Lower lobe of right lung (tissue), 2 donors: ENCODE results near the gene LRRC49. TPM values are rescaled to one million over a fixed set of nuclear protein-coding genes. Genes with fewer than 3 reads are reported as not detected.
"Not testable (repeated sequence)": the region's sequence is repeated elsewhere in the genome, so short reads cannot be mapped to it uniquely, and the experiment has no call there.

Experiments used
- ATAC-seq, 2 donors: fragments of 200-7000 bp; cut with Tn5 transposase; one replicate each; pipeline ENCODE4 v1.9.1; 2020 to 2022; ENCODE audit warnings: mild to moderate bottlenecking in 2 of 2, moderate library complexity in 2 of 2
- DNase-seq: peaks from one replicate; pipeline ENCODE4 v3.0.0-alpha.2; 2020
- H3K27ac ChIP-seq: fragments of 200-600 bp; one replicate; pipeline ENCODE4 v1.8.0; 2022
- H3K27me3 ChIP-seq: fragments of 200-600 bp; one replicate; pipeline ENCODE4 v1.8.0; 2022; ENCODE audit warnings: low read depth
- H3K36me3 ChIP-seq: fragments of 200-600 bp; one replicate; pipeline ENCODE4 v1.8.0; 2022; ENCODE audit warnings: mild to moderate bottlenecking
- H3K4me1 ChIP-seq: fragments of 200-600 bp; one replicate; pipeline ENCODE4 v1.8.0; 2022
- H3K4me3 ChIP-seq: fragments of 200-600 bp; one replicate; pipeline ENCODE4 v1.8.0; 2022; ENCODE audit warnings: mild to moderate bottlenecking
- H3K9me3 ChIP-seq: fragments of 200-600 bp; one replicate; pipeline ENCODE4 v1.8.0; 2022
- CTCF ChIP-seq: fragments of 200-600 bp; IDR thresholded peaks from one replicate; pipeline ENCODE4 v1.8.0; 2022; ENCODE audit warnings: antibody characterized with exemption, mild to moderate bottlenecking
- intact Hi-C: fragments of 100-400 bp; cut with DNase I; formaldehyde crosslinking; loops from one replicate; pipeline ENCODE4 v1.11.0; 2022
- total RNA-seq: library from RNA; stranded (reverse); fragmentation: NEBNext Ultra II Directional; extraction: Animal tissue kit (Norgen Biotek cat#: 25700); gene quantifications from one replicate; pipeline ENCODE4 v1.2.1, GENCODE V29; 2021
- donor health status: DM: no; HTN: yes; CAD: no; lungs with severe emphysema.

Gene LRRC49
- total RNA-seq, 1 donor from 2014 or later: 7.3 TPM

GRCh38 chr15:70856884-70857561, 35.6 kb upstream of the LRRC49 start:
- no peaks in the 10 kb centered on the region for H3K9me3 ChIP-seq
- no peak for TF ChIP-seq CTCF
- H3K27me3 ChIP-seq: peaks cover 29% of the 10 kb centered on the region
- H3K4me3 ChIP-seq: no peak overlapping the region
- DNase-seq (no peak), ATAC-seq (peak; percentile 64 to 67)
- H3K36me3 ChIP-seq: no peaks in the 10 kb centered on the region
- H3K27ac ChIP-seq: peak overlapping the region; percentile 69
- H3K4me1 ChIP-seq: peaks cover 25% of the 10 kb centered on the region
- intact Hi-C loops: no loop called here

- Histone ChIP-seq H3K36me3 (no peaks in the 10 kb centered on the region), H3K27me3 (peaks cover 22% of the 10 kb centered on the region), H3K4me3 (no peak overlapping the region), H3K4me1 (peaks cover 18% of the 10 kb centered on the region), H3K9me3 (no peaks in the 10 kb centered on the region), H3K27ac (peak overlapping the region; percentile 69)
- intact Hi-C loops: no loop called here
- TF ChIP-seq CTCF: no peak
- DNase-seq: no peak
- ATAC-seq: no peak
Measured at GRCh38 chr15:70857562-70858285, 34.9 kb upstream of the LRRC49 start.

- H3K27ac ChIP-seq, ATAC-seq, H3K9me3 ChIP-seq, DNase-seq, intact Hi-C loops, H3K36me3 ChIP-seq, H3K4me3 ChIP-seq: not testable (repeated sequence)
- Histone ChIP-seq H3K27me3 (peaks cover 12% of the 10 kb centered on the region), H3K4me1 (peaks cover 11% of the 10 kb centered on the region)
Measured at GRCh38 chr15:70858614-70859321, 33.9 kb upstream of the LRRC49 start.

GRCh38 chr15:70859322-70859908, 33.2 kb upstream of the LRRC49 start:
- H3K4me1 ChIP-seq: peaks cover 9% of the 10 kb centered on the region
- H3K36me3 ChIP-seq: no peaks in the 10 kb centered on the region
- no peak for TF ChIP-seq CTCF
- peaks cover 9% of the 10 kb centered on the region for H3K27me3 ChIP-seq
- no peak overlapping the region for H3K4me3 ChIP-seq
- intact Hi-C loops: no loop called here
- no peak overlapping the region for H3K27ac ChIP-seq
- ATAC-seq (no peak), DNase-seq (no peak)
- H3K9me3 ChIP-seq: no peaks in the 10 kb centered on the region

GRCh38 chr15:70859998-70860397, 32.6 kb upstream of the LRRC49 start:
- no peaks in the 10 kb centered on the region for H3K9me3 ChIP-seq
- no peak overlapping the region for H3K27ac ChIP-seq
- no peak for TF ChIP-seq CTCF
- peaks cover 6% of the 10 kb centered on the region for H3K4me1 ChIP-seq
- ATAC-seq: no peak
- no peaks in the 10 kb centered on the region for H3K36me3 ChIP-seq
- H3K27me3 ChIP-seq: peaks cover 4% of the 10 kb centered on the region
- intact Hi-C loops: no loop called here
- no peak overlapping the region for H3K4me3 ChIP-seq
- no peak for DNase-seq
